Neural crest cell (in vitro differentiated cells): Measurements from ENCODE around the gene PRAC1. TPM values are rescaled to one million over a fixed set of nuclear protein-coding genes. Genes with fewer than 3 reads are reported as not detected.

Experiments
- DNase-seq: peaks from one replicate; pipeline ENCODE4 v3.0.0; 2021; ENCODE audit warnings: low read depth, mixed read lengths, low spot score
- H3K27ac Mint-ChIP-seq: one replicate; pipeline ENCODE4 v1.8.0; 2021; ENCODE audit warnings: mild to moderate bottlenecking, mixed read lengths; ENCODE audit not compliant: unreplicated experiment
- H3K27me3 Mint-ChIP-seq: 2 replicates; pipeline ENCODE4 v1.8.0; 2021; ENCODE audit warnings: low read depth, mild to moderate bottlenecking, mixed read lengths
- H3K36me3 Mint-ChIP-seq: 2 replicates; pipeline ENCODE4 v1.8.0; 2021; ENCODE audit warnings: low read depth, mild to moderate bottlenecking, mixed read lengths
- H3K4me1 Mint-ChIP-seq: 2 replicates; pipeline ENCODE4 v1.8.0; 2021; ENCODE audit warnings: mixed read lengths
- H3K4me3 Mint-ChIP-seq: one replicate; pipeline ENCODE4 v1.8.0; 2021; ENCODE audit warnings: mild to moderate bottlenecking, mixed read lengths
- H3K9me3 Mint-ChIP-seq: 2 replicates; pipeline ENCODE4 v1.8.0; 2021; ENCODE audit warnings: mixed read lengths
- CTCF ChIP-seq: fragments of 200-600 bp; sonication (generic); conservative IDR thresholded peaks from 2 replicates; pipeline ENCODE4 v1.5.0; 2021; ENCODE audit warnings: antibody characterized with exemption, mild to moderate bottlenecking
- total RNA-seq: library from RNA; stranded (reverse); gene quantifications from 2 replicates; pipeline ENCODE4 v1.2.1, GENCODE V29; 2021

The PRAC1 gene
- total RNA-seq, 1 donor from 2014 or later, result not detected

- DNase-seq, result no peak
- TF ChIP-seq CTCF, result no peak
- no peaks in the 10 kb centered on the region for H3K4me1 Mint-ChIP-seq
- H3K9me3 Mint-ChIP-seq, result no peaks in the 10 kb centered on the region
- no peak overlapping the region for H3K4me3 Mint-ChIP-seq
- no peaks in the 10 kb centered on the region for H3K36me3 Mint-ChIP-seq
- H3K27ac Mint-ChIP-seq, result no peak overlapping the region
- H3K27me3 Mint-ChIP-seq, result peaks cover 99% of the 10 kb centered on the region
These were observed 32.4 kb upstream of the PRAC1 start for GRCh38 chr17:48754500-48755261.

GRCh38 chr17:48753794-48754499 is 31.6 kb upstream of the PRAC1 start:
- no peak for TF ChIP-seq CTCF
- H3K4me3 Mint-ChIP-seq, result no peak overlapping the region
- peaks cover 3% of the 10 kb centered on the region for H3K36me3 Mint-ChIP-seq
- no peaks in the 10 kb centered on the region for H3K4me1 Mint-ChIP-seq
- H3K27me3 Mint-ChIP-seq, result peaks cover 99% of the 10 kb centered on the region
- no peak overlapping the region for H3K27ac Mint-ChIP-seq
- DNase-seq, result no peak
- H3K9me3 Mint-ChIP-seq, result no peaks in the 10 kb centered on the region

GRCh38 chr17:48752399-48753288 is 30.3 kb upstream of the PRAC1 start:
- Mint-ChIP-seq H3K36me3 (peaks cover 3% of the 10 kb centered on the region), H3K27ac (no peak overlapping the region), H3K9me3 (no peaks in the 10 kb centered on the region), H3K27me3 (peaks cover 100% of the 10 kb centered on the region), H3K4me1 (no peaks in the 10 kb centered on the region), H3K4me3 (no peak overlapping the region)
- no peak for DNase-seq
- TF ChIP-seq CTCF, result no peak

- peaks cover 100% of the 10 kb centered on the region for H3K27me3 Mint-ChIP-seq
- TF ChIP-seq CTCF, result no peak
- H3K4me1 Mint-ChIP-seq, result no peaks in the 10 kb centered on the region
- H3K27ac Mint-ChIP-seq, result no peak overlapping the region
- DNase-seq, result no peak
- no peaks in the 10 kb centered on the region for H3K9me3 Mint-ChIP-seq
- H3K36me3 Mint-ChIP-seq, result peaks cover 3% of the 10 kb centered on the region
- no peak overlapping the region for H3K4me3 Mint-ChIP-seq
These were observed 29.5 kb upstream of the PRAC1 start for GRCh38 chr17:48751733-48752398.

GRCh38 chr17:48751172-48751571 is 28.9 kb upstream of the PRAC1 start:
- H3K27ac Mint-ChIP-seq, result no peak overlapping the region
- no peak overlapping the region for H3K4me3 Mint-ChIP-seq
- no peaks in the 10 kb centered on the region for H3K4me1 Mint-ChIP-seq
- peaks cover 3% of the 10 kb centered on the region for H3K36me3 Mint-ChIP-seq
- peaks cover 100% of the 10 kb centered on the region for H3K27me3 Mint-ChIP-seq
- no peak for DNase-seq
- H3K9me3 Mint-ChIP-seq, result no peaks in the 10 kb centered on the region
- TF ChIP-seq CTCF, result no peak
